GM12873 (cell line): ENCODE data around the gene NUP153.

Experiments used
- CTCF ChIP-seq: IDR thresholded peaks from 2 replicates; pipeline ENCODE4 v1.5.1; 2012; ENCODE audit warnings: low read depth, mild to moderate bottlenecking, moderate library complexity, low read length, control low read depth; ENCODE audit not compliant: insufficient read depth; ENCODE audit errors: missing control alignments

The NUP153 gene

GRCh38 chr6:17705428-17705777 lies 1.3 kb downstream of the NUP153 start:
- peak; percentile 25 for TF ChIP-seq CTCF

DNA sequence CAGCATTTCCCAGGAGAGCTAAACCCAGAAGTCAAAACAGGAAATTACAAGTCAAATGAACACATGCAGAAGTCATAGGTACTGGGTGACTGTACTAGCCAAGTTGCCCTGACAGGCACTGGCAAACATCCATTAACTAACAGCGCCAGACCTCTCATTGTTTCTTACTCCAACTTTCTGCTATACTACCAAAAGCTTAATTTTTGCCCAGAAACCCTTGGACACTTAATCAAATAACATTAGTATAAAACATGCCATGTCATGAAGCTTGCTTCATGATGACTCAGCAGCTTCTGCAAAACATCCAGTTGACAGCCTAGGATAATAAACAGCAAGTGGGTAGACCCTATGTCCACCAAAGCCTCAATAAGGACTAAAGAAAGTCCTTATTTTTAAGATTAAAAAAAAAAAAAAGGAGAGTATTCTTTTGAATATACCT lies 3.5 kb downstream of the NUP153 start:
- no peak for TF ChIP-seq CTCF

- TF ChIP-seq CTCF, result no peak
Observed at GRCh38 chr6:17700421-17701416, 6.0 kb downstream of the NUP153 start.

DNA sequence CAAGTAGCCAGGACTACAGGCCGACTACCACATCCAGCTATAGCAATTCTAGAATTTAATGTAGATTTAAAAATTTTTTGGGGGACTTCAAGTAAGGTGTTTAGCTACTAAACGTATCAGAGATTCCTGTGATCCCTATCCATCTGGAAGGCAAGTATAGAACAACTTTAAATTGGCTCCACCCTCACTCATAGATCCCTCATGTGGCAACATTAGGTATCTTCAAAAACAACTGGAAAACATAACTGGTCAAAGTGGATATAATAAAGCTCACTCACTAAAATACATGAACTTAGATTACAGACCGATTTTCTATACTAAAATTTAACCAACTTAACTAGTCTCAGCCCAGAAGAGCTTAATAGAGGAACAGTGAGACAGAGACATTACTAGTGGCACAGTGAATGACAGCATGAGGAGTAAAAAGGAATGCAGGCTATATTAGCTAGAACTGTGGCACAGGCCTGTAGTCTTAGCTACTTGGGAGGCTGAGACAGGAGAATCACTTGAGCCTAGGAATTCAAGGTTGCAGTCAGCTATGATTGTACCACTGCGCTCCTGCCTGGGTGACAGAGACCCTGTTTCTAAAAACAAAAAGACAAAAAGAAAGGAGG lies 14.7 kb downstream of the NUP153 start:
- no peak for TF ChIP-seq CTCF

- TF ChIP-seq CTCF, result no peak
Observed at GRCh38 chr6:17688481-17688880, 18.2 kb downstream of the NUP153 start.

DNA sequence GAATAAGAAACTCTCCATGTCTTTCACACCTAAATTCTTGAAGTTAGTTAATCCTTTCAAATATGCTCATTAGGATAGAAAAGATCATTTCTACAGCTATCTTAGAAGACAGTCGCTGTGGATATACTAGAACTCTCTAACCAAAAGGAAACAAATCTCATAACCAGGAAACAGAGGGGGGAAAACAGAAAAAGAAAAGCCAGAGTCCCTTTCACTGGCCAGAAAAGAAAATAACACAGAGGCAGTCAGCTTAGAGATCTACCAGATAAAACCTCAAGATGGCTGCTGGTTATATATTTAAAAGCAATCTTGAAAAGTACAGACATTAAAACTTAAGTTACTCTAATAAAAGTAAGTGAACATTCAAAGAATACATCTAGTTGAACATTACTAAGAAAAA lies 19.6 kb downstream of the NUP153 start:
- no peak for TF ChIP-seq CTCF

DNA sequence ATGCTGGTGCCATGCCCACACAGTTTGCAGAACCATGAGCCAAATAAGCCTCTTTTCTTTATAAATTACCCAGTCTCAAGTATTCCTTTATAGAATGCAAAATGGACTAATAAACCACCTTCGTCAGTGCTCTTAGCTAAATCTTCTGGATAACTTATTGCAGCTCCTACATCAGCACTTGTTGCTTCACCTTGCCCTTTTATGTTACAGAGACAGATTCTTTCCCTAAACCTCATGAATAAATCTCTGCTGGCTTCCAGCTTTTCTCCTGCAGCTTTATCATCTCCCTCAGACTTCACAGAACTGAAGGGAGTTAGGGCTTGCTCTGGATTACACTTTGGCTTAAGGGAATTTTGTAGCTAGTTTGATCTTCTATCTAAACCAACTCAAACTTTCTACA lies 22.6 kb downstream of the NUP153 start:
- TF ChIP-seq CTCF, result no peak
